GM15510 (cell line): ENCODE data around the gene WWOX.

Experiments
- POLR2A ChIP-seq: IDR thresholded peaks from 3 replicates; pipeline ENCODE4 v1.6.1; 2011; ENCODE audit warnings: borderline replicate concordance; ENCODE audit not compliant: insufficient read length; ENCODE audit errors: extremely low read depth

Gene WWOX

GRCh38 chr16:78738557-78738956 lies 639.1 kb downstream of the WWOX start:
- no peak for TF ChIP-seq POLR2A

GRCh38 chr16:78740269-78740668 lies 640.8 kb downstream of the WWOX start:
- no peak for TF ChIP-seq POLR2A

GRCh38 chr16:78742501-78743283 lies 643.2 kb downstream of the WWOX start:
- TF ChIP-seq POLR2A: no peak

- no peak for TF ChIP-seq POLR2A
Measured at GRCh38 chr16:78743556-78743955, 644.1 kb downstream of the WWOX start.

DNA sequence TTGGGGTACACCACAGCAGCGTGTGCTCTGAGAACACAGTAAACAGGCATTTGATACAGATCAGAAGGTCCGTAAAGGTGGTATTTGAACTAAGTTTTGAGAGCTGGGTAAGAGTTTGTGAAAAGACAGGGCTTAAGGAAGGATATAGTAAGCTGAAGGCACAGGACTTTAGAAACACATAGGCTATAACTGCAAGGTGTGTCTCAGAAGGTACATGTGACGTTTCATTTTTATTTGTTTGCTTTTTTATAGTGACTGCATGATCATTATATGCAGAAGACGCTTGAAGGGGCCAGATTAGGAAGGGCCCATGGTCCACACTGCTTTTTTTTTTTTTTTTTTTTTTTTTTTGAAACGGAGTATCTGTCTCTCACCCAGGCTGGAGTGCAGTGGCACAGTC lies 644.6 kb downstream of the WWOX start:
- no peak for TF ChIP-seq POLR2A

- TF ChIP-seq POLR2A: no peak
Measured at GRCh38 chr16:78744796-78745107, 645.3 kb downstream of the WWOX start.

- no peak for TF ChIP-seq POLR2A
Measured at GRCh38 chr16:78745108-78746019, 645.9 kb downstream of the WWOX start.

DNA sequence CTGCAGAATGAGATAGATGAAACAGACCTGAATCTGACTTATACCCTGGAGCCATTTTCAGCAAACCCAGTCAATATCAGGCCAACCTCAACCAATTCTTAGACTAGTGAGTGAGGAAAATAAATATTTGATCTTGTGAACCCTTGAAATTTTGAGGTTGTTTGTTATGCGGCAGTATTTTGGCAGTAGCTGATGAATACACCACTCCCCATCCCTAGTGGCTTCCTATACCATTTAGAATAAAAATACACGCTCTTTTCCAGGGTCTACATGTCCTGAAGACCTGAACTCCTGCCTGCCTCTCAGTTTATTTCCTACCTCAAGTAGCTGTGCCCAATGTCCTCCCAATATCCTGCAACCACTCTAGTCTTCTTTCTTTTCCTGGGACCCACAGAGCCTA lies 647.3 kb downstream of the WWOX start:
- no peak for TF ChIP-seq POLR2A

GRCh38 chr16:78748220-78748929 lies 648.9 kb downstream of the WWOX start:
- no peak for TF ChIP-seq POLR2A

DNA sequence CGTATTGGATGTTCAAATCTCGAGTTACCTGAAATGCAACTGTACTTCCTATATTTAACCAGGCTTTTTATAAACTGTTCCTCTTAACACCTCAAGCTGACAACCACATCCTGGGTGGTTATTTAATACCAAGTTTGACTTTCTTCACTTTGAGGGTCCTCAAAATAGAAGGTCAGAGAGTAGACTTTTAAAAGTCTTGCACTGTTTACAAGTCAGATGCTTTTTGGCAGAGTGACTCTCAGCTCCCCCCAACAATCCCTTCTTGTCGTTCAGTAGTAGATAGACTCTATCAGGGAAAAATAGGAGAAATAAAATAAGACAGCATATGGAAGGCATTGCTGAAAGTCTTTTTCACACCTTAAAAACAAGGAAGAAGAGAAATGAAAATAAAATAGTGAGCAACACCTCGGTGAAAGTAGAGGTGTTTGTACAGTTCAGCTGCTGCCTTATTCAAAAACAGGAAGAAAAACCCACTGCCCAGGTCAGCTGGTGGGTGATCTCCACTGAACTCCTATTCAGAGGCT lies 650.4 kb downstream of the WWOX start:
- TF ChIP-seq POLR2A: no peak

DNA sequence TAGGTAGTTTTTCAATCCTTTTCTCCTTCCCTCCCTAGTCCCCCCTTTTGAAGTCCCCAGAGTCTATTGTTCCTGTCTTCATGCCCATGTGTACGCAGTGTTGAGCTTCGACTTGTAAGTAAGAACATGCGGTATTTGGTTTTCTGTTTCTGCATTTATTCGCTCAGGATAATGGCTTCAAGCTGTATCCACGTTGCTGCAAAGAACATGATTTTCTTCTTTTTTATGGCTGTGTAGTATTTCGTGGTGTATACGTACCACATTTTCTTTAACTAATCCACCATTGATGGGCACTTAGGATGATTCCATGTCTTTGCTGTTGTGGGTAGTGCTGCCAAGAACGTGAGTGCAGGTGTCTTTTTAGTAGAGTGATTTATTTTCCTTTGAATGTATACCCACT lies 651.2 kb downstream of the WWOX start:
- no peak for TF ChIP-seq POLR2A

DNA sequence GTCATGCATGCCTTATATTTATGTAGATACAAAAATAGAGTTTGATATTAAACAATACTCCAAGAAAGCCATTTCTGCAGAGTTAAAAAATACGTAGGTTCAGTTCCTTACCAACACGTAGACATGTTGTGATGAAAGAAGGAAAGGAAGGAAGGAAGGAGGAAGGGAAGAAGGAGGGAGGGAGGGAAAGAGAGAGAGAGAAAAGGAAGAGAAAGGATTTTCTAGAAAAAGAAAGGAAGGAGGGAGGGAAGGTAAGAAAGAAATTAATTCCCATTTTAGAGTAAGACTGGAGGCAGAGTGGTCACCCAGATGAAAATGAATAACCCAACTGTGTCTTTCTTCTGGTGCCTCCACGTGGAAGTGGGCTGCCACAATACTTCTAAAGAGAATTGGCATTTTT lies 652.1 kb downstream of the WWOX start:
- TF ChIP-seq POLR2A: no peak

DNA sequence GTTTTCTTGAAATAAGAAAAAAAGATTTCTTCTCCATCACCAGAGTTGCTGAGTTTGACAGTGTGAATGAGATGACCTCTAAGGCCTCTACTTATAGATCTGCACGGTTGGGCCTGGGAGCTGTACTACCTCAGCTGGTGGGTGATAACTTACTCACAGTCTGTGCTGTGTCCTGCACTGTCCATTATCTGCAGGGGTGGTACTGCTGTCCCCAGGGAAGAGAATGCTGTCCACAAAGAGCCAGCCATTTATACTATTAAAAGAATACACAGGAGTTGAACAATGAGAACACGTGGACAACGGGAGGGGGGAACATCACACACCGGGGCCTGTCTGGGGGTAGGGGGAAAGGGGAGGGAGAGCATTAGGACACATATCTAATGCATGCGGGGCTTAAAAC lies 655.3 kb downstream of the WWOX start:
- TF ChIP-seq POLR2A: no peak

DNA sequence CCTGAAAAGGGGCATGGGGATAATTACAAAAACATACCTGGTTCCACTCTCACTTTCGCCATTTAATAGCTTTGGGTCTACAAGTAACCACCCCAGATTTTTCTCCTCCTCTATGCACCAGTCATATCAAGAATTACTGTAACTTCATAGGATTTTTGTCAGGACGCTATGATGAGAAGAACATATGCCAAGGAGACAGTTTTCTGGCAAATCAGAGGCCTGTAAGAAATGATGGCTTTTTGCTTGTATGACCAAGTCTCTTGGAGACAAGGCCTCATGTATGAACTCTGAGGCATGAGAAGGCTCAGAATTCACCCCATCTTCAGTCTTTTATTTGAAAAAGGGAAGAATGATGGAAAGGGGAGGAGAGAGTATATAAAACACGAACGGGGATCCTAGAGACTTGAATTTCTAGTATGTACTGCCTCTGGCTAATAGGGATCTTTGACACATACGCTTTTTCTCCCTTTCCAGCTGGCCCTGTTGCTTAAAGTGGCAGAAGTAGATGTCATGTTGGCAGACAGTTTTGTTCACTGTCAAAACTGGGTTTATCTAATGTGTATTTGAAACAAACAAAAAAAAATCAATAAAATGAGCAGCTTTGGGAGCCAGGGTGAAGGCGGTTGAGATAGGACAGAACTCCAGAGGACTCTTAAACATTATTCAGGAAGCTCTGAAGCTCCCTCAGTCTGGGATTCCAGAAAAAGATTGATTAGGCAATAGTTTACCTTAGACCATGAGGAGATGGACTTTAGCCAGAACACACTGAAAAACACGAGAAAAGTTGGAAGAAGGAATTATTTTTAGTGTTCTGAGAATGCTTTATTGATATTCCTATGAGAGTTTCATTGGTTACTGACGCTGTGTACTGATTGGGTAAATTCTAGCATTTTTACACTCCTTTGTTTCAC lies 656.6 kb downstream of the WWOX start:
- TF ChIP-seq POLR2A: no peak
